Daoy (cell line): ENCODE data around the gene OR5AS1. TPM values are rescaled to one million over a fixed set of nuclear protein-coding genes. Genes with fewer than 3 reads are reported as not detected.
"Not testable (repeated sequence)": the region's sequence is repeated elsewhere in the genome, so short reads cannot be mapped to it uniquely, and the experiment has no call there.

Experiments used
- DNase-seq: peaks from one replicate; pipeline ENCODE4 v3.0.0-alpha.2; 2015; ENCODE audit warnings: low read depth
- total RNA-seq: library from RNA; depleted of rRNA; stranded (reverse); fragments of >200 nt; shearing (Covaris generic); gene quantifications from 2 replicates; pipeline ENCODE4 v1.2.3, GENCODE V29; 2014; rRNA removed

OR5AS1 gene
- total RNA-seq = not detected in 2 replicates

GRCh38 chr11:56027354-56027753 is at the start of gene OR5AS1:
Gene OR5AS1, plus strand, starts transcription at chr11:56027654. Its CDS starts 2,765 bp downstream, at chr11:56030419.
- no peak for DNase-seq

DNA sequence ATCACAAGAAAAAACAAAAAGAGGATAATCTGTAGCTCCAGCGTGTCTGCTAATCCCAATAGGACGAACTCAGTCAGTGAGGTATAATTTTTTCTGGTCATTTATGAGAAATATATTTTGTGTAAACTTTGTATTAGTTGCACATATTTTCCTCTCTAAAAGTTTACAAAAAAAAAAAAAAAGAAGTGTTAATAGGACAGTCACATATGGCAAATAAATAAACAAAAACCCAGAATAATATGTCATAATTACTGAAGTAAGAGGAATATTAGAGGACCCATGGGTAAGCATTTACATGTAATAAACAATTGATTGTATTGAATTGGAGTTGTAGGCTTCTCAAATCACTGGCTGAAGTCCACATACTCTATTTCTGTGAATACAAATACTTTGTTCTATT is 32.9 kb upstream of the OR5AS1 start, which contains the start of gene OR5F1:
Gene OR5F1, minus strand, starts transcription at position 101 of the 400 bp plus-strand sequence. Its CDS starts 0 bp downstream, at position 101.
- DNase-seq = no peak

DNA sequence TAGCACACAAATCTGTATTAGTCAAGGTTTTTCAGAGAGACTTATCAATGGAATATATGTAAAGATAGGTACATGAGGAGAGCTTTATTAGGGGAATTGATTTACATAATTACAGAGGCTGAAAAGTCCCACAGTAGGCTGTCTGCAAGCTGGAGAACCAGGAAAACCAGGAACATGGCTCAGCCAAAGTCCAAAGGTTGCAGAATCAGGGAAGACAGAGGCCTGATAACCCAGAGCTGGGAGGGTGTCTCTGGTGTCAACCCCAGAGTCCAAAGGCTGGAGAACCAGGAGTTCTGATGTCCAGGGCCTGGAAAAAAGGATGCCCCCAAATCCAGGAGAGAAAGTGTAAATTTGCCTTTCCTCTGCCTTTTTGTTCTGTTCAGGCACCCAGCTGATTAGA is 16.7 kb upstream of the OR5AS1 start:
- DNase-seq = no peak

GRCh38 chr11:56013805-56014204 is 13.6 kb upstream of the OR5AS1 start:
- no peak for DNase-seq

DNA sequence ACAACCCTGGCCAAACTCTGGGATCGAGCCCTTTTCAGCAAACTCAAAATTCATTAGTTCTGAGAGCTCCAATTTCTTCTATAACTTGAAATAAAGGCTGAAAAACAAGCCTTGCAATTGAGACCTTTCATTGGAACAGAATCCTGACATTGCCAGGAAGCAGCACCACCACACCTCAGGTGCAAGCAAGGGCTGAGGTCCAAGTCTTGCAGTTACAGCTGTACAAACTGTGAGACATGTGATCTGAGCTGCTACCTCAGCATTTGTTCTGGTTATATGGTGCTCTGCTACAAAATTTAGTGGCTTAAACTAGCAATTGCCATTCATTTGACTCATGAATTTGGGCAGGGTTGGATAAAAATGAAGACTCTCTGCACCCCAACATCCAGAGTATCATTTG is 18.1 kb downstream of the OR5AS1 start:
- no peak for DNase-seq

DNA sequence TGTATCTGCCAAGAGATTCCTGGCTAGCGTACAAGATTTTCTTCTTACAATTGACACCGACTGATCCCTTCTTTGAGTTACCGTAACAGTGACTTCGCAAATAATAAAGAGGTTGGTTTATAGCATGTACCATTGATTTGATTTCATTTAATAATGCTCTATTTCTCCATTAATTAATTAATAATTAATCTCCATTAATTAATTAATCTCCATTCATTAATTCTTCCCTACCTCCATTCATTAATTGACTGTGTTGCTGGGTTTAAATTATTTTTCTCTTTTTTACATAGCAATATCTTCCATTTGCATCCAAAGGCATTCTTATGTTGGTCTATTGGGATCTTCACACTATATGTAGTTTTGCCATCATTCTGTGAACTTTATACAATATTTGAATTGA is 21.0 kb downstream of the OR5AS1 start:
- no peak for DNase-seq

DNA sequence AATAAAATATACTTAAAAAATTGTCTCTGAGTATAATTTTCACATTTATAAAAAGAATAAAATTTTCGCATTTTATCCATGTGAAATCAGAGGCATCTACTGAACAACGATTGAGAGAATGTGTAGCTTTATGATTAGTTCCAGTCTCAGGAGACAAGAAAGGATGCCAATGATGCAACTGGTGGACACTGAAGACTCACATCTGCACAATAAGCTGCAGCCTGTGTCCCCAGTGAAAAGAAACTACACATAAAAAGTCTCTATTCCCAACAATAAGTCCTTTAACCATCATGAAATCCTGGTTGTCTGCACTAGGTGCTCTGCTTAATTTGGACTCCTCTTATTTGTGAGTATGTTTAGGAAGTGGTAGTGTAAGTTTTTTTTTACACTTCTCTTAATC is 22.0 kb downstream of the OR5AS1 start:
- no peak for DNase-seq

- DNase-seq = not testable (repeated sequence)
Measured at GRCh38 chr11:56056366-56056765, 28.9 kb downstream of the OR5AS1 start.

- not testable (repeated sequence) for DNase-seq
Measured at GRCh38 chr11:56057661-56058237, 30.3 kb downstream of the OR5AS1 start.

DNA sequence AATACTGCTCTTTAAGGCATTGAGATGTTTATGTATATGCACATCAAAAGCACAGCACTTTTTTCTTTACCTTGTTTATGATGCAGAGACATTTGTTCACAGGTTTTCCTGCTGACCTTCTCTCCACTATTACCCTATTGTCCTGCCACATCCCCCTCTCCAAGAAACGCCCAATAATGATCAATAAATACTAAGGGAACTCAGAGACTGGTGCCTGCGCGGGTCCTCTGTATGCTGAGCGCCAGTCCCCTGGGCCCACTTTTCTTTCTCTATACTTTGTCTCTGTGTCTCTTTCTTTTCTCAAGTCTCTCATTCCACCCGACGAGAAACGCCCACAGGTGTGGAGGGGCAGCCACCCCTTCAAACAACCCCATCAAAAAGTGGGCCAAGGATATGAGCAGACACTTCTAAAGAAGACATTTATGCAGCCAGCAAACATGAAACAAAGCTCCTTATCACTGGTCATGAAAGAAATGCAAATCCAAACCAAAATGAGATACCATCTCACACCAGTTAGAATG is 30.9 kb downstream of the OR5AS1 start:
- not testable (repeated sequence) for DNase-seq

- DNase-seq = no peak
Measured at GRCh38 chr11:56066980-56067379, 39.5 kb downstream of the OR5AS1 start.

Other genes starting within 250 kb of the OR5AS1 start
- gene OR5D14, start 232.1 kb upstream of the OR5AS1 start, total RNA-seq = not detected in 2 replicates
- not detected in 2 replicates for gene OR5L1, start 216.3 kb upstream of the OR5AS1 start, total RNA-seq
- not detected in 2 replicates for gene OR5D18, start 208.0 kb upstream of the OR5AS1 start, total RNA-seq
- not detected in 2 replicates for gene OR5L2, start 200.4 kb upstream of the OR5AS1 start, total RNA-seq
- not detected in 2 replicates for gene OR5D16, start 188.9 kb upstream of the OR5AS1 start, total RNA-seq
- not detected in 2 replicates for gene TRIM51, start 144.4 kb upstream of the OR5AS1 start, total RNA-seq
- not detected in 2 replicates for gene OR5W2, start 113.1 kb upstream of the OR5AS1 start, total RNA-seq
- not detected in 2 replicates for gene OR5I1, start 91.3 kb upstream of the OR5AS1 start, total RNA-seq
- gene OR10AG1, start 57.7 kb upstream of the OR5AS1 start, total RNA-seq = not detected in 2 replicates
- gene OR5F1, start 33.0 kb upstream of the OR5AS1 start, total RNA-seq = not detected in 2 replicates
- gene OR8I2, start 65.7 kb downstream of the OR5AS1 start, total RNA-seq = not detected in 2 replicates
- gene OR8H2, start 76.0 kb downstream of the OR5AS1 start, total RNA-seq = not detected in 2 replicates
- not detected in 2 replicates for gene OR8H3, start 94.7 kb downstream of the OR5AS1 start, total RNA-seq
- not detected in 2 replicates for gene OR8J3, start 112.5 kb downstream of the OR5AS1 start, total RNA-seq
- not detected in 2 replicates for gene OR8K5, start 132.7 kb downstream of the OR5AS1 start, total RNA-seq
- gene OR5J2, start 149.0 kb downstream of the OR5AS1 start, total RNA-seq = not detected in 2 replicates
- not detected in 2 replicates for gene OR5T2, start 206.6 kb downstream of the OR5AS1 start, total RNA-seq
- not detected in 2 replicates for gene OR5T3, start 224.6 kb downstream of the OR5AS1 start, total RNA-seq
- not detected in 2 replicates for gene OR5T1, start 246.5 kb downstream of the OR5AS1 start, total RNA-seq